SK-N-MC (cell line): ENCODE measurements around the gene KRTAP10-9.
"Not testable (repeated sequence)": the region's sequence is repeated elsewhere in the genome, so short reads cannot be mapped to it uniquely, and the experiment has no call there.

Experiments used
- DNase-seq: peaks from one replicate; pipeline ENCODE4 v3.0.0-alpha.2; 2011; ENCODE audit warnings: low read depth, low spot score
- H3K27ac ChIP-seq: fragments of 200-600 bp; sonication (generic); 2 replicates; pipeline ENCODE4 v1.5.1; 2016; ENCODE audit warnings: mixed run types
- H3K36me3 ChIP-seq: fragments of 200-600 bp; sonication (generic); 2 replicates; pipeline ENCODE4 v1.6.1; 2017; ENCODE audit warnings: antibody characterized with exemption, low read length, mixed read lengths; ENCODE audit not compliant: insufficient read depth
- H3K4me3 ChIP-seq: fragments of 200-600 bp; sonication (generic); 2 replicates; pipeline ENCODE4 v1.5.1; 2016
- H3K9ac ChIP-seq: fragments of 200-600 bp; sonication (generic); 2 replicates; pipeline ENCODE4 v1.8.0; 2017; ENCODE audit warnings: mixed run types, mixed read lengths; ENCODE audit not compliant: insufficient read length
- H3K9me3 ChIP-seq: fragments of 200-600 bp; sonication (generic); 2 replicates; pipeline ENCODE4 v1.6.1; 2017; ENCODE audit warnings: low read depth, mild to moderate bottlenecking, antibody characterized with exemption, low read length, moderate library complexity, mixed read lengths
- EZH2 ChIP-seq: fragments of 200-600 bp; sonication (generic); IDR thresholded peaks from one replicate; pipeline ENCODE4 v1.6.1; 2017; ENCODE audit warnings: antibody characterized with exemption
- FOXP2 ChIP-seq: optimal IDR thresholded peaks from 2 replicates; pipeline ENCODE3; 2011; ENCODE audit warnings: mild to moderate bottlenecking, moderate library complexity; ENCODE audit not compliant: insufficient read depth; ENCODE audit errors: extremely low read length, control extremely low read depth
- POLR2AphosphoS5 ChIP-seq: IDR thresholded peaks from 2 replicates; pipeline ENCODE4 v1.6.1; 2012; ENCODE audit warnings: mild to moderate bottlenecking, low read depth, low read length, borderline replicate concordance

The KRTAP10-9 gene

GRCh38 chr21:44658913-44659595 is 32.2 kb downstream of the KRTAP10-9 start:
- no peak overlapping the region for H3K9ac ChIP-seq
- H3K36me3 ChIP-seq, result peaks cover 39% of the 10 kb centered on the region; the same call in 1 of the 2 replicates
- TF ChIP-seq EZH2 (no peak), FOXP2 (no peak), POLR2AphosphoS5 (no peak)
- H3K9me3 ChIP-seq, result peaks cover 5% of the 10 kb centered on the region; the same call in 1 of the 2 replicates
- no peak for DNase-seq
- H3K27ac ChIP-seq, result no peak overlapping the region
- no peak overlapping the region for H3K4me3 ChIP-seq

GRCh38 chr21:44661567-44661966 is 34.7 kb downstream of the KRTAP10-9 start:
- H3K9ac ChIP-seq, DNase-seq, H3K4me3 ChIP-seq, H3K27ac ChIP-seq, H3K9me3 ChIP-seq: not testable (repeated sequence)
- H3K36me3 ChIP-seq, result peaks cover 35% of the 10 kb centered on the region; the same call in 1 of the 2 replicates

- Histone ChIP-seq H3K4me3 (no peak overlapping the region), H3K9me3 (peaks cover 11% of the 10 kb centered on the region), H3K27ac (no peak overlapping the region), H3K36me3 (peaks cover 25% of the 10 kb centered on the region; the same call in 1 of the 2 replicates), H3K9ac (no peak overlapping the region)
- TF ChIP-seq EZH2, result no peak
- TF ChIP-seq FOXP2, result no peak
- no peak for TF ChIP-seq POLR2AphosphoS5
- DNase-seq, result no peak
Observed at GRCh38 chr21:44664691-44665090, 37.8 kb downstream of the KRTAP10-9 start.

GRCh38 chr21:44666401-44667320 is 39.8 kb downstream of the KRTAP10-9 start, which contains the start of gene KRTAP12-2:
KRTAP12-2 (minus strand) TSS chr21:44666927; CDS start chr21:44666886, 41 bp downstream.
- DNase-seq, result no peak
- Histone ChIP-seq H3K27ac (no peak within 1 kb of the TSS), H3K36me3 (peaks cover 18% of the 10 kb centered on the region; the same call in 1 of the 2 replicates), H3K9ac (no peak within 1 kb of the TSS), H3K4me3 (no peak within 1 kb of the TSS), H3K9me3 (peaks cover 16% of the 10 kb centered on the region)
- TF ChIP-seq EZH2 (no peak), FOXP2 (no peak), POLR2AphosphoS5 (no peak)

GRCh38 chr21:44667612-44668011 is 40.7 kb downstream of the KRTAP10-9 start:
- no peak overlapping the region for H3K27ac ChIP-seq
- no peak overlapping the region for H3K9ac ChIP-seq
- H3K9me3 ChIP-seq, result peaks cover 16% of the 10 kb centered on the region
- DNase-seq, result no peak
- H3K36me3 ChIP-seq, result peaks cover 18% of the 10 kb centered on the region; the same call in 1 of the 2 replicates
- no peak overlapping the region for H3K4me3 ChIP-seq
- TF ChIP-seq FOXP2 (no peak), EZH2 (no peak), POLR2AphosphoS5 (no peak)

GRCh38 chr21:44670642-44671432 is 43.9 kb downstream of the KRTAP10-9 start:
- Histone ChIP-seq H3K27ac (no peak overlapping the region), H3K36me3 (peaks cover 18% of the 10 kb centered on the region; the same call in 1 of the 2 replicates), H3K9me3 (peaks cover 15% of the 10 kb centered on the region), H3K9ac (no peak overlapping the region), H3K4me3 (no peak overlapping the region)
- no peak for DNase-seq
- TF ChIP-seq EZH2 (no peak), POLR2AphosphoS5 (no peak), FOXP2 (no peak)

GRCh38 chr21:44671911-44672310 is 45.0 kb downstream of the KRTAP10-9 start:
- no peak for DNase-seq
- TF ChIP-seq EZH2 (no peak), FOXP2 (no peak), POLR2AphosphoS5 (no peak)
- no peak overlapping the region for H3K4me3 ChIP-seq
- no peak overlapping the region for H3K9ac ChIP-seq
- H3K27ac ChIP-seq, result no peak overlapping the region
- peaks cover 15% of the 10 kb centered on the region for H3K9me3 ChIP-seq
- H3K36me3 ChIP-seq, result peaks cover 11% of the 10 kb centered on the region; the same call in 1 of the 2 replicates

- DNase-seq, result no peak
- H3K27ac ChIP-seq, result no peak overlapping the region
- H3K9me3 ChIP-seq, result peaks cover 2% of the 10 kb centered on the region; the same call in 1 of the 2 replicates
- no peak overlapping the region for H3K4me3 ChIP-seq
- peaks cover 14% of the 10 kb centered on the region; the same call in 1 of the 2 replicates for H3K36me3 ChIP-seq
- TF ChIP-seq EZH2 (no peak), POLR2AphosphoS5 (no peak), FOXP2 (no peak)
- no peak overlapping the region for H3K9ac ChIP-seq
Observed at GRCh38 chr21:44677881-44678280, 51.0 kb downstream of the KRTAP10-9 start.
